Activated naive CD4-positive, alpha-beta T cell (primary cell): ENCODE results near the gene EDAR.

ENCODE experiments used
- DNase-seq, 4 experiments: peaks; one replicate each; lab custom pipeline; 2025; lab: John Stamatoyannopoulos, UW

EDAR gene

GRCh38 chr2:108988796-108989713 lies at the start of gene EDAR:
EDAR (minus strand) TSS chr2:108989220; CDS start chr2:108931014, 58,206 bp downstream.
- DNase-seq, result peak in 3 of 4 experiments; percentile 13 to 36 (median 20)

DNA sequence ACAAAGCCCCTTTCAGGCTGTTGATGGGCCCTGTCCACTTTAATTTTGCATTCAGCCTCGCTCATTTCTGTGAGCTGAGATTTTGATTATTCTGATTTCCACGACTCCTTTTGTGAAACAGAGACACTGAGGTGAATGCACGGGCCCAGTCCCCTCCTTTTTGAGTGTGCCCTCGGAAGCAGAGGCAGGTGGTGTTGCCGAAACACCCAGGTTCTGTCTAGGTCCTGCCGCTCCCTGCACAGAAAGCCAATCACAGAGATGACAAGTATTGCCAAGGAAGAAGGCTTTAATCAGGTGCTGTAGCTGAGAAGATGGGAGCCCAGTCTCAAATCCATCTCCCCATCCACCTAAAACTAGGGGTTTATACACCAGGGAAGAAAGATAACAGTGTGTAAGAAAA lies 44.2 kb upstream of the EDAR start:
- DNase-seq, result no peak

- peak in 2 of 4 experiments; percentile 44 to 56 for DNase-seq
Measured at GRCh38 chr2:109032229-109032820, 43.3 kb upstream of the EDAR start.

- DNase-seq, result peak; percentile 30 to 72 (median 56)
Measured at GRCh38 chr2:109031476-109032228, 42.6 kb upstream of the EDAR start.

- peak in 2 of 4 experiments; percentile 49 to 51 for DNase-seq
Measured at GRCh38 chr2:109030870-109031475, 42.0 kb upstream of the EDAR start.

DNA sequence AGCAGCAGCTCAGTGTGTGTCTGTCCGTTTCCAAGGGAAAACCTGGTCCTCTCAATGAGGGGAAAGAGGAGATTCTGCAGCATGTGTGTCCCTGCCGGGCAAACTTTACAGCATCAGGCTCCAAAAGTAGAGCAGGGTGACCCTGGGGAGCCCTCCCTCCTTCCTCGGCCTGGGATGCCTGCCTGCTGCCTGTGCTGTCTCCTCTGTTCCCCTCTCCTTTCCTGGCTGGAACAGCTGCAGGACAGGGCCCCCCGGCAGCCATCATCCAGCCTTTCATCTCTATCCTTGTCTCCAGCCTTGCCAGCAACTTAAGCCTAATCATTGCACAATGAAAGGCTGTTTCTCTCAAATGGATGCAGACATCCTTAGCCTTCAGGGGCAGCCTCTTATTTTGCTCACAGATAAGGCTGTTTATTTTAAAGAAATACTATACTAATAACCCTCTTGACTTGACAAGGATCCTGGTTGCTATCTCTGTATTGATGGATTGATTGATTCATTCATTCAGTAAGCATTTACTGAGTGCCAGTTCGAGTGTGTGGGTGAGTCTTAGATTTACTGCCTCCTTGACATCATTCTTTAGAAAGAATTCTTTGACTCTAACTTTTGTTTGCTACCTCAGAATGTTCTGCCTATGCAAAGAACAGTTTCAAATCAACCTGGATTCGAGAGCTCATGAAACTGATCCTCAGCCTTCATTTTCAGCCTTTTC lies 40.6 kb upstream of the EDAR start:
- DNase-seq, result no peak

- DNase-seq, result no peak
Measured at GRCh38 chr2:109028738-109029489, 39.9 kb upstream of the EDAR start.

- no peak for DNase-seq
Measured at GRCh38 chr2:109028277-109028676, 39.3 kb upstream of the EDAR start.

GRCh38 chr2:109027702-109028101 lies 38.7 kb upstream of the EDAR start:
- DNase-seq, result no peak

- no peak for DNase-seq
Measured at GRCh38 chr2:109024477-109024876, 35.5 kb upstream of the EDAR start.

- no peak for DNase-seq
Measured at GRCh38 chr2:109021895-109022300, 32.9 kb upstream of the EDAR start.

DNA sequence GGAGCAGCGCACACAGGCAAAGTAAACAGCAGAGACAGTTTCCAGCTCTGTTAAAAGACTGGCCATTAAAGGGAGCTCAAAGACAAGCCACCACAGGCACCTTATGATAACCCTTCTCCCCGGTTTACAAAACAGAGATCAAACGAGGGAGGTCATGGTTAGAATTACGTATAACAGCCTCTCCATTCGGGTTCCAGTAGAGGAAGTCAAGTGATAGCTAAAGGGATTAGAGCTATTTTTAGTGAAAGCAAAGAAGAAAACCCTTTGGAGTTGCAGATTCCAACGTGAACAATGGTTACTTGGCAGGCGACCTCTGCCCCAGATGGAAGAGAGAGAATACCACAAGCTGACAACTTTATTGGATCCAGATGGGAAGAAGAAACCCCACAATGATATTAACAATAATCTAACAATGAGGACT lies 31.2 kb upstream of the EDAR start:
- no peak for DNase-seq

GRCh38 chr2:109018452-109018851 lies 29.4 kb upstream of the EDAR start:
- DNase-seq, result no peak

DNA sequence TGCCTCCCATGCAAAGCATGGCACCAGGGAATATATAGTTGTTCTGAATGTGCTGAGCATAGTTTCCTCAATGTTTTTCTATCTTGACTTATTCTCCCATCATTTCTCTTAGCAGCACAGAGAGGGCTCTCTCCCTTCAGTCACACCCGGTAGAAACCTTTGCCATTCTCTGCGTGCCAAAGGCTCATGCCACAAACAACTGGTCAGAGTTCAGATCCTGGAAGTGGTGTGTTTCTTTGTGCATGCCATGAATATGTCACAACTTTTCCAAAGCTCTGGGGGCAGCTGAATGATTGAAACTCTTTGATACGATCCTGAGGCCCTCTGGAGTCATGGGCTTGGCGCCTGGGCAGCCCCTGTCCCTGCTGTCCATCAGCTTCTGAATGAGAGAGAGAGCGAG lies 28.0 kb upstream of the EDAR start:
- DNase-seq, result no peak

GRCh38 chr2:109016376-109016775 lies 27.4 kb upstream of the EDAR start:
- no peak for DNase-seq

- DNase-seq, result no peak
Measured at GRCh38 chr2:109014476-109014875, 25.5 kb upstream of the EDAR start.

GRCh38 chr2:109013051-109013450 lies 24.0 kb upstream of the EDAR start:
- DNase-seq, result no peak

DNA sequence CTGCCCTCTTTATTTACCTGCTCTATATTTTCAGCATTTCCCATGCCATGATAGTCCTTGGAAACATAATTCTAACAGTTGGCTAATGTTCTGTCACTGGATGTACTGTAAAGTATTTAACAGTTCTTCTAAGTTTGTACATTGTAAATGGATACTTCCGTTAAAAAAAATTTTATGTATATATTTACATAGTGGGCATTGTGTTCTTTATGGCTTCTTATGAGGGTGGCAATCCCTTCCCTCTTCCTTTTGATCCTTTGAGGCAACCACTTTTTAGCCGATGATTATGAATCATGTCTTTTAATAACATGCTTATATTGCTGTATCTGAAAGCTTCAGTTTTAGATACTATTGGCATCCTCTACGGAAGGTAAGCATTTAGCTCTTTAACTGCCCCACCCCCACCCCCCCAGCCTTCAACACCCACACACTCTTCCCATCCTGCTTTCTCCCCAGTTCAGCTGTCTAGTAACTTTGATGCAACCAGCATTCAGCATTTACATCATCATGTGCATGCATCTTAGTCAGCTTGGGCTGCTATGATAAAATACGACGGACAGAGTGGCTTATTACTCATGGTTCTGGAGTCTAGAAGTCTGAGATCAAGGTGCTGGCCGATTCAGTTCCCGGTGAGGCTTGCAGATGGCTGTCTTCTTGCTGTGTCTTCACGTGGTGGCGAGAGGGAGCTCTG lies 21.0 kb upstream of the EDAR start:
- DNase-seq, result no peak

- no peak for DNase-seq
Measured at GRCh38 chr2:109006971-109007370, 18.0 kb upstream of the EDAR start.

GRCh38 chr2:109005686-109006204 lies 16.7 kb upstream of the EDAR start:
- DNase-seq, result no peak
